Activated CD4-positive, alpha-beta T cell treated with anti-CD3 and anti-CD28 coated beads, Interleukin-2, amount 50 U/mL, for 1 hour (primary cell): Measurements from ENCODE around the gene NT5DC4.

ENCODE experiments used
- DNase-seq: peaks from one replicate; pipeline ENCODE4 v3.0.0-alpha.2; 2020

Gene NT5DC4

DNA sequence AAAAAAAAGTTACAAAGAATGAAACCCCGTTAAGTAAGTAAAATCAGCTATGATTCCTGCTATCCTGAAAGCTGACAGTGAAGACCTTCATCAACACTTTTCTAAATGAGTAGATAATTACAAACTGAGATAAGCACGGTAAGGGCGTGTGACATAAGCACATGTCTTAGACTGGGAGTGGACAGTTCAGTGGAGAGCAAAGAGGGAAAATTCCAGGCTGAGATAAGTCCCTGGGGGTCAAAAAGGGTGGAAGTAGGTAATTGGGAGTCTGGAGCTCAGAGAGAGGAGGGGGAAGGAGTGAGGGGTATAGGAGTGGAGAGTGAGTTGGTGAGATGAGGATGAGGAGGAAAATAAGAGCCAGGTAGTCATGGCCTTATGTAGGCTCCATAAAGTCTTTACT lies 67.8 kb downstream of the NT5DC4 start:
- no peak for DNase-seq
